Measurements from ENCODE around the gene PARP6.

The PARP6 gene

GRCh38 chr15:72199721-72200212 lies 72.6 kb downstream of the PARP6 start:
- TF ChIP-seq FOXP2 (optimal IDR thresholded peaks at IDR 0.05; ENCODE audit: borderline replicate concordance, extremely low read depth, extremely low read length, insufficient read depth): no peak
- TF ChIP-seq SIN3A (IDR thresholded peaks at IDR 0.05; ENCODE audit: borderline replicate concordance, insufficient read depth, low read length): no peak
- TF ChIP-seq, protein P1, sequence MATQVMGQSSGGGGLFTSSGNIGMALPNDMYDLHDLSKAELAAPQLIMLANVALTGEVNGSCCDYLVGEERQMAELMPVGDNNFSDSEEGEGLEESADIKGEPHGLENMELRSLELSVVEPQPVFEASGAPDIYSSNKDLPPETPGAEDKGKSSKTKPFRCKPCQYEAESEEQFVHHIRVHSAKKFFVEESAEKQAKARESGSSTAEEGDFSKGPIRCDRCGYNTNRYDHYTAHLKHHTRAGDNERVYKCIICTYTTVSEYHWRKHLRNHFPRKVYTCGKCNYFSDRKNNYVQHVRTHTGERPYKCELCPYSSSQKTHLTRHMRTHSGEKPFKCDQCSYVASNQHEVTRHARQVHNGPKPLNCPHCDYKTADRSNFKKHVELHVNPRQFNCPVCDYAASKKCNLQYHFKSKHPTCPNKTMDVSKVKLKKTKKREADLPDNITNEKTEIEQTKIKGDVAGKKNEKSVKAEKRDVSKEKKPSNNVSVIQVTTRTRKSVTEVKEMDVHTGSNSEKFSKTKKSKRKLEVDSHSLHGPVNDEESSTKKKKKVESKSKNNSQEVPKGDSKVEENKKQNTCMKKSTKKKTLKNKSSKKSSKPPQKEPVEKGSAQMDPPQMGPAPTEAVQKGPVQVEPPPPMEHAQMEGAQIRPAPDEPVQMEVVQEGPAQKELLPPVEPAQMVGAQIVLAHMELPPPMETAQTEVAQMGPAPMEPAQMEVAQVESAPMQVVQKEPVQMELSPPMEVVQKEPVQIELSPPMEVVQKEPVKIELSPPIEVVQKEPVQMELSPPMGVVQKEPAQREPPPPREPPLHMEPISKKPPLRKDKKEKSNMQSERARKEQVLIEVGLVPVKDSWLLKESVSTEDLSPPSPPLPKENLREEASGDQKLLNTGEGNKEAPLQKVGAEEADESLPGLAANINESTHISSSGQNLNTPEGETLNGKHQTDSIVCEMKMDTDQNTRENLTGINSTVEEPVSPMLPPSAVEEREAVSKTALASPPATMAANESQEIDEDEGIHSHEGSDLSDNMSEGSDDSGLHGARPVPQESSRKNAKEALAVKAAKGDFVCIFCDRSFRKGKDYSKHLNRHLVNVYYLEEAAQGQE (IDR thresholded peaks at IDR 0.05; ENCODE audit: insufficient read depth in 1 of 2, low read depth in 2 of 2, low read length in 2 of 2): no peak
- TF ChIP-seq TAF1 (IDR thresholded peaks at IDR 0.05; ENCODE audit: borderline replicate concordance, insufficient read depth, low read length): no peak
- no peak; the same call in 1 of the 2 replicates for TF ChIP-seq POLR2AphosphoS5 (IDR thresholded peaks at IDR 0.05; ENCODE audit: low read depth, low read length)

DNA sequence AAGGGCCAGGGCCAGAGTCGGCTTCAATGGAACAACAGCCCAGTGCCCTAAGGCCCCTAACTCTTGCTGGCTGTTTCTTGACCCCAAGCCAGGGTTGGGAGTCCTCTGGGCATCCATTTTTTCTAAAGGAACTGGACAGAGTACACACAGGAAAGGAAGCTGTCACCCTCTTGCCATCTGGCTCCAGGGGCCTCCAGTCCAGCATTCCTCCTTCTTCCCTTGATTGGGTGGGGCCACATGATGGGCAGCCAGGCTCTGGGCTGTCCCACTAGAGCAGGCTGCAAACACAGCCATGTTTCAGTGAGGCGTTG lies 73.2 kb downstream of the PARP6 start:
- TF ChIP-seq FOXP2 (optimal IDR thresholded peaks at IDR 0.05; ENCODE audit: borderline replicate concordance, extremely low read depth, extremely low read length, insufficient read depth): no peak
- TF ChIP-seq, protein P1 (IDR thresholded peaks at IDR 0.05; ENCODE audit: insufficient read depth in 1 of 2, low read depth in 2 of 2, low read length in 2 of 2): no peak
- no peak for TF ChIP-seq SIN3A (IDR thresholded peaks at IDR 0.05; ENCODE audit: borderline replicate concordance, insufficient read depth, low read length)
- no peak for TF ChIP-seq TAF1 (IDR thresholded peaks at IDR 0.05; ENCODE audit: borderline replicate concordance, insufficient read depth, low read length)
- no peak for TF ChIP-seq POLR2AphosphoS5 (IDR thresholded peaks at IDR 0.05; ENCODE audit: low read depth, low read length)

DNA sequence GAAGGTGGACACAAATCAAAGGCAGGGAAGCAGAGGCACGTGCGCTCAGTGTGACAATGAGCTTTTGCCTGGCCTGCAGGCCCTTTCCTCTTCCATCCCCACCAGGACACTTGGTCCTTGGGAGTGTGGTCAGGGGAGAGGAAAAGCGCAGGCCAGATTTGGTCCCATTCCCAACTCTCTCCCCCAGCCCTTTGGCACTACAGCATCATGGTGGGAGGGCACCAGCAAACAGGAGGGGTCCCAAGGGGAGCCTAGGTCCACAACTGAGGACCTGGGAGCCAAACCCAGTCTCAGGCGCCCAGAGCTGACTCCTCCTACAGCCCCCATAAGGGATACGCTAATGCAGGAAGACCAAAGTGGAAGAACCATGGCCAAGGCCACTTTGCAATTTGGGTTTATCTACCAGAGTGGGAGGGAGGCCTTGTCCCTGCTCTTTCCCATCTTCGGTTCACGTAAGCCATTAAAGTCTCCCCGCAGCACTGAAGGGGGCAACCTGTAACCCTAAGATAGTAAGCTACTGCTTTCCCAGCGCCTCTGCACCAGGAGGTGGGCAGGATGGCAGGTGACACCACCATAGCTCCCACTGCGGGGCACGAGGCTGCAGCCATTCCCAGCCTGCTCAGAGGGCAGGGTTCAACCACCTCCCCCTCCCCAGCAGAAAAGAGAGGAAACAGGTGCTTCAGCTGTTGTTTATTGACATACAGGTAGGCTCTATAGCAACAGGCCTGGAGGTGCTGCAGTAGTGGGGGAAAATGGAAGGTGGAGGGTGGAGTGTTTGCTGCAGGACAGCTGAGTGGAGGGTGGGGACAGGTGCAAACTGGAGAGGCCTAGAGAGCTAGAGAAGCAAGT lies 73.8 kb downstream of the PARP6 start:
- TF ChIP-seq SIN3A (IDR thresholded peaks at IDR 0.05; ENCODE audit: borderline replicate concordance, insufficient read depth, low read length) (no peak), POLR2AphosphoS5 (IDR thresholded peaks at IDR 0.05; ENCODE audit: low read depth, low read length) (no peak; the same call in 1 of the 2 replicates), TAF1 (IDR thresholded peaks at IDR 0.05; ENCODE audit: borderline replicate concordance, insufficient read depth, low read length) (no peak), FOXP2 (optimal IDR thresholded peaks at IDR 0.05; ENCODE audit: borderline replicate concordance, extremely low read depth, extremely low read length, insufficient read depth) (no peak)
- TF ChIP-seq, protein P1 (IDR thresholded peaks at IDR 0.05; ENCODE audit: insufficient read depth in 1 of 2, low read depth in 2 of 2, low read length in 2 of 2): no peak

DNA sequence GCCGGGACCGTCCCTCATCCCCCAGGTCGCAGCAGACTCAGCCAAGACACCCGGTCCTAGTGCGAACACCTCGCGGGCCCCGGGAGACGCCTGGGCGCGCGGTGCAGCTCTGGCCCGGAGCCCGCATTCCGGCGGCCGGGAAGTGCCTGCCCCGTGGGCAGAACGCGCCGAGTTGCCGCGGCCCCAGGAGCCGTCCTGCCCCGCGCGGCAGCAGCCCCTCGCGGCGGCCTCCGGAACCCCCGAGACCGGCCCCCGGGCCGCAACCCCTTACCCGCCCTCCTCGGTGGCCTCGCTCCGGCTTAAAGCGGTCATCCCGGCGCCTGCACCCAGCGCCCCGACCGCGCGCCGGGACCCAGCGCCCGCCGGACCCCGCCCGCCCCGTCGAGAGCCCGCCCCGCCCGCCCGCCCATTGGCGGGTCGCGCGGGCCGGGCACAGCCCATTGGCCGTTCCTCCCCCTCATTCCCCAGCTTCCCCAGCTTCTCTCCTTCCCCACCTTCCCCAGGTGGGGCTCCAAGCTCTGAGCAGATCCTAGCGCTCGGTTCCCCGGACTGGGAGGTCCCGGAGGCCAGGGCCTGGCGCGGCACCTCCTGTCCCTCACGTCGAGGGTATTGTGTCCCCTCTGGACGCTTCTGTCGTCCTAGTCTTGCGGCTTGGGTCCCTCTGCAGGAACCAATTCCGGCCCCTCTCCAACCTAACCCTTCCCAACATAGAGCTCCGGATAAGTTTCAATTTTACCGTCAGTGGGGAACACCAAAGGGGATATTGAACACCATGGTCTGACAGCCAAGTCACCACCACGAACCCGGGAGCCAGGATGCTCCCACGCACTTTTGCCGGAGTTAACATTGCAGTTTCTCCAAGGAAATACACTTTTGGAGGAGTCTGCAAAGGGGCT lies 74.6 kb downstream of the PARP6 start, which contains the start of gene GRAMD2A:
TSS of gene GRAMD2A (minus strand) at position 328 of the 896 bp plus-strand sequence.
- TF ChIP-seq TAF1 (IDR thresholded peaks at IDR 0.05; ENCODE audit: borderline replicate concordance, insufficient read depth, low read length) (no peak), FOXP2 (optimal IDR thresholded peaks at IDR 0.05; ENCODE audit: borderline replicate concordance, extremely low read depth, extremely low read length, insufficient read depth) (no peak), POLR2AphosphoS5 (IDR thresholded peaks at IDR 0.05; ENCODE audit: low read depth, low read length) (0 out of 2 replicates have a peak, but pooled peaks have one; percentile 40), SIN3A (IDR thresholded peaks at IDR 0.05; ENCODE audit: borderline replicate concordance, insufficient read depth, low read length) (no peak)
- TF ChIP-seq, protein P1 (IDR thresholded peaks at IDR 0.05; ENCODE audit: insufficient read depth in 1 of 2, low read depth in 2 of 2, low read length in 2 of 2): no peak

Measured in PFSK-1 (cell line).